Measurements from ENCODE around the gene SLC45A1.

The SLC45A1 gene

GRCh38 chr1:8299963-8300362, 18.0 kb upstream of the SLC45A1 start:
- Histone ChIP-seq H3K9me3 (ENCODE audit: insufficient read depth, low read depth, low read length) (no peaks in the 10 kb centered on the region), H3K36me3 (ENCODE audit: insufficient read depth, low read length) (no peaks in the 10 kb centered on the region), H3K79me2 (ENCODE audit: insufficient read depth, low read length) (no peaks in the 10 kb centered on the region), H3K4me2 (ENCODE audit: low read depth, low read length, poor library complexity, severe bottlenecking) (no peak overlapping the region), H3F3A (ENCODE audit: low read depth) (no peaks in the 10 kb centered on the region), H4K20me1 (ENCODE audit: insufficient read depth, low read length, poor library complexity, severe bottlenecking) (no peaks in the 10 kb centered on the region), H3K9ac (ENCODE audit: low read depth, low read length, poor library complexity, severe bottlenecking) (no peak overlapping the region), H3K27me3 (ENCODE audit: insufficient read depth, low read length, poor library complexity, severe bottlenecking) (no peaks in the 10 kb centered on the region), H2AFZ (ENCODE audit: low read length) (no peak overlapping the region), H3K9me2 (replicated peaks; ENCODE audit: low read depth, low read length) (no peaks in the 10 kb centered on the region), H3K4me1 (ENCODE audit: insufficient read depth, low read length, poor library complexity, severe bottlenecking) (no peaks in the 10 kb centered on the region), H3K4me3 (ENCODE audit: low read length, poor library complexity, severe bottlenecking) (no peak overlapping the region)
- TF ChIP-seq EZH2phosphoT487 (IDR thresholded peaks at IDR 0.05; ENCODE audit: borderline replicate concordance): no peak
- TF ChIP-seq, protein P1, sequence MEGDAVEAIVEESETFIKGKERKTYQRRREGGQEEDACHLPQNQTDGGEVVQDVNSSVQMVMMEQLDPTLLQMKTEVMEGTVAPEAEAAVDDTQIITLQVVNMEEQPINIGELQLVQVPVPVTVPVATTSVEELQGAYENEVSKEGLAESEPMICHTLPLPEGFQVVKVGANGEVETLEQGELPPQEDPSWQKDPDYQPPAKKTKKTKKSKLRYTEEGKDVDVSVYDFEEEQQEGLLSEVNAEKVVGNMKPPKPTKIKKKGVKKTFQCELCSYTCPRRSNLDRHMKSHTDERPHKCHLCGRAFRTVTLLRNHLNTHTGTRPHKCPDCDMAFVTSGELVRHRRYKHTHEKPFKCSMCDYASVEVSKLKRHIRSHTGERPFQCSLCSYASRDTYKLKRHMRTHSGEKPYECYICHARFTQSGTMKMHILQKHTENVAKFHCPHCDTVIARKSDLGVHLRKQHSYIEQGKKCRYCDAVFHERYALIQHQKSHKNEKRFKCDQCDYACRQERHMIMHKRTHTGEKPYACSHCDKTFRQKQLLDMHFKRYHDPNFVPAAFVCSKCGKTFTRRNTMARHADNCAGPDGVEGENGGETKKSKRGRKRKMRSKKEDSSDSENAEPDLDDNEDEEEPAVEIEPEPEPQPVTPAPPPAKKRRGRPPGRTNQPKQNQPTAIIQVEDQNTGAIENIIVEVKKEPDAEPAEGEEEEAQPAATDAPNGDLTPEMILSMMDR (conservative IDR thresholded peaks at IDR 0.05; ENCODE audit: low read length): no peak

DNA sequence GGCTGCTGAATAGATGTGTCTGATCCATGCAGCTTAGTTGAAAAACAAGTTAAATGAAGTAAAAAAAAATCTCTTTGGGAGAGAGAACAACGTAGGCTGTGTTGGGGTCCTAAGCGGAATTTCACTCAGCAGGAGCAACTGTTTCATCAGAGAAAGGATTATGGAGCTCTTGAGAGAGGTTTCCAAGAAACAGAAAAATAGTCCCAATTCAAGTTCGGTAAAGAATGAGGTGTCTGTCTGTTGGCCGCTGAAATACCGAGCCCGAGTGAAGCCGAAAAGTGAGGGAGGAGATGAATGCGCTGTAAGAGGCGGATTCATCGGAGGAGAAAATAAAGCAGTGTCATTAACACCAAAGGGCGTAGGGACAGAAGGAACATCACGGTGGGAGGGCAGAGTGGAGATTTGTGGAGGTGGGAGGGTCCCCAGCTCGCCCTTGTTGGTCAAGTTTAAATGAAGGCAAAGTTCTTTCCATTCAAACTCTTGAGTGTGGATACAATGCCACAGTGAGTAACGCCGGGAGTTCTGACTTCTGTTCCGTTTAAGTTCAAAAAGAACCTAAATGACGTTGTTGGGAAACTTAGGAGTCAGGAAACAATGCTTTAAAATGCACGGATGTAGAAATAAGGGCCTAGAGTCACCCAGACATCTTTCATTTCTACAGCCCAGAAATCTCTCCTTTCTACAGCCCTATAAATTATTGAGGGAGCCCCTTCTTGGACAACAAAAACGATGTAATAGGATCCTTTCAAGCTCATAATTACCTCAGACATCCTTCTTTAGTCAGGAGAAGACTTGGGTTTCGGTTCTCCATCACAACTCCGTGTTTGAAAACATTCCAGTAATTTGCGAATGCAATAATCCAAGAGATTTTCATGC, 15.6 kb upstream of the SLC45A1 start:
- no peak for TF ChIP-seq EZH2phosphoT487 (IDR thresholded peaks at IDR 0.05; ENCODE audit: borderline replicate concordance)
- TF ChIP-seq, protein P1 (conservative IDR thresholded peaks at IDR 0.05; ENCODE audit: low read length): no peak
- no peak overlapping the region for H2AFZ ChIP-seq (ENCODE audit: low read length)
- no peak overlapping the region for H3K9ac ChIP-seq (ENCODE audit: low read depth, low read length, poor library complexity, severe bottlenecking)
- H3K79me2 ChIP-seq (ENCODE audit: insufficient read depth, low read length): no peaks in the 10 kb centered on the region
- H3K36me3 ChIP-seq (ENCODE audit: insufficient read depth, low read length): no peaks in the 10 kb centered on the region
- H3K4me3 ChIP-seq (ENCODE audit: low read length, poor library complexity, severe bottlenecking): no peak overlapping the region
- no peaks in the 10 kb centered on the region for H3K27me3 ChIP-seq (ENCODE audit: insufficient read depth, low read length, poor library complexity, severe bottlenecking)
- H3K9me2 ChIP-seq (replicated peaks; ENCODE audit: low read depth, low read length): no peaks in the 10 kb centered on the region
- H3K4me2 ChIP-seq (ENCODE audit: low read depth, low read length, poor library complexity, severe bottlenecking): no peak overlapping the region
- H3F3A ChIP-seq (ENCODE audit: low read depth): no peaks in the 10 kb centered on the region
- H3K9me3 ChIP-seq (ENCODE audit: insufficient read depth, low read depth, low read length): no peaks in the 10 kb centered on the region
- H3K4me1 ChIP-seq (ENCODE audit: insufficient read depth, low read length, poor library complexity, severe bottlenecking): no peaks in the 10 kb centered on the region
- no peaks in the 10 kb centered on the region for H4K20me1 ChIP-seq (ENCODE audit: insufficient read depth, low read length, poor library complexity, severe bottlenecking)

DNA sequence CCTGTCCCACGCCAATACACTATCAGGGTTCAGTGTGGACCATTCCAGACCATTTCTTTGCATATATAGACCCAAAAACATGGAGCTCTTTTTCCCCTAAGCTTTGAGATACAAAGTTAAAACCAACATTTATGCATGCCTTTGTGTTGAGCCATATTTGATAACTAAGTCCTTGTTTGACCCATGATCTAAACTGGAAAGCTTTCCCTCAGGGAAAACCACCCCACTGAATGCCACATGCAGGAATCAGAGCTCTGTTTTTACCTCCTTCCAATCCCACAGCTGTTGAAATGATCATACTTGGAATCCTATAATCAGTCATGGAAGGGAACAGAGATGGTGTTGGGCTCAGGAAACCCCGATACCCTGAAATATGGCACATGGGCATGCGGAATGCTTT, 14.8 kb upstream of the SLC45A1 start:
- Histone ChIP-seq H3K79me2 (ENCODE audit: insufficient read depth, low read length) (no peaks in the 10 kb centered on the region), H3F3A (ENCODE audit: low read depth) (no peaks in the 10 kb centered on the region), H3K27me3 (ENCODE audit: insufficient read depth, low read length, poor library complexity, severe bottlenecking) (no peaks in the 10 kb centered on the region), H3K9me3 (ENCODE audit: insufficient read depth, low read depth, low read length) (no peaks in the 10 kb centered on the region), H3K4me1 (ENCODE audit: insufficient read depth, low read length, poor library complexity, severe bottlenecking) (no peaks in the 10 kb centered on the region), H4K20me1 (ENCODE audit: insufficient read depth, low read length, poor library complexity, severe bottlenecking) (no peaks in the 10 kb centered on the region), H2AFZ (ENCODE audit: low read length) (no peak overlapping the region), H3K9me2 (replicated peaks; ENCODE audit: low read depth, low read length) (no peaks in the 10 kb centered on the region), H3K36me3 (ENCODE audit: insufficient read depth, low read length) (no peaks in the 10 kb centered on the region), H3K9ac (ENCODE audit: low read depth, low read length, poor library complexity, severe bottlenecking) (no peak overlapping the region), H3K4me2 (ENCODE audit: low read depth, low read length, poor library complexity, severe bottlenecking) (no peak overlapping the region), H3K4me3 (ENCODE audit: low read length, poor library complexity, severe bottlenecking) (no peak overlapping the region)
- no peak for TF ChIP-seq EZH2phosphoT487 (IDR thresholded peaks at IDR 0.05; ENCODE audit: borderline replicate concordance)
- TF ChIP-seq, protein P1 (conservative IDR thresholded peaks at IDR 0.05; ENCODE audit: low read length): no peak

Data from Loucy (cell line).